Measurements from ENCODE around the gene EMILIN3.

Gene EMILIN3

DNA sequence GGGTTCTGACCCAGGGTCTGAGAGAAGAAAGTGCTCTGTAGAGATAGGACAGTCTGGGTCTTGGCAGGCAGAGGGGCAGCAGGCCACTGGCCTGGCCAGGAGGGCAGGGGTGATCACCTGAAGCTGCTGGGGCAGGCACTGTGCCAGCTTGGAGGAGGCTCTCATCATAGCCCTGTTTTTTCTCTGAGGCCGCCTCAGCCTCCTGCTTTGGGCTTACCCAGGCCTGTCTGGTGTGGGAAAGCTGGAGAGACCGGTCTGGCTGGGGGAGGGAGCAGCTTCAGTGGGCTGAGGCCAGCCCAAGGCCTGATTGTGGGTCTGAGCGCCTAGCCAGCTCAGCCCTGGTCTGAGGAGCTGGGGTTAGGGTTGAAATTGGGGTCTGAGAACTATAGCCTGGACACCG lies 22.1 kb downstream of the EMILIN3 start:
- no peak for DNase-seq

DNA sequence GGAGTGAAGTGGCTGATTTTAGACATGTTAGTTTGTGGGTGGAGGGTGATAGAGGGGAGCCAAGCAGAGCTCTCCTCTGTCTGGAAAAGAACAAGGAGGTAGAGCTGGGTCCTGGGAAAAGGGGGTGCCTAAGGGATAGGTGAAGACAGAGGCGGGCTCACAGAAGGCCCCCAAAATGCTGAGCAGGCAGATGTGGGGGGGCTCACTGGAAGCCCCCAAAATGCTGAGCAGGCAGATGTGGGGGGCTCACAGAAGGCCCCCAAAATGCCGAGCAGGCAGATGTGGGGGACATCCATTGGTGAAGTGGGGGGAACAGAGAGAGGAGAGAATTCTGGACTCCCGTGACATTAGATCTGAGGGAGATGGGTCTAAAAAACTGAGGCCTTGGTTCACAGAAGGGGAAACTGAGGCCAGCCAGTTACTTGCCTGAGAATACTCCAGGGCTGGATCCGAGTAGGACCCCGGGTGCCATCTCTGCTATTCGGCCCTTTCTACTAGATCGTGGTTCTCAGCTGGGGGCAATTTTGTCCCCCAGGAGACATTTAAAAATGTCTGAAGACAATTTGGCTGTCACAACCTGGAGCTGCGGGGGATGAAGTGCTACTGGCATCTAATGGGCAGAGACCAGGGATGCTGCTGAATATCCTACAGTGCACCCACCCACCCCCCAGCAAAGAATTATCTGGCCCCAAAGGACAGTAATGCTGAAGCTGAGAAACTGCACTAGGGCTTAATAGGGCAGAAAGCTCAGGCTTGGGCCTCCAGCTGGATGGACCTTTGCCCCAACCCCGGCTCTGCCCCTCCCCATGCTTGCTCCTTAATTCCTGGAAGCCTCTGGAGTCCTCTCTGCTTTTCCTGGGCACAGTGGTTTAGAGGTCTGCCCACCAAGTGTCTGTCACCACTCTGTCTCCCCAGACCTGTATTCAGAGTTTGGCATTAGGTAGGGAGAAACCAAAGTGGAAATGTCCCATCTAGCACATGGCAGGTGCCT lies 23.8 kb downstream of the EMILIN3 start:
- no peak for DNase-seq

DNA sequence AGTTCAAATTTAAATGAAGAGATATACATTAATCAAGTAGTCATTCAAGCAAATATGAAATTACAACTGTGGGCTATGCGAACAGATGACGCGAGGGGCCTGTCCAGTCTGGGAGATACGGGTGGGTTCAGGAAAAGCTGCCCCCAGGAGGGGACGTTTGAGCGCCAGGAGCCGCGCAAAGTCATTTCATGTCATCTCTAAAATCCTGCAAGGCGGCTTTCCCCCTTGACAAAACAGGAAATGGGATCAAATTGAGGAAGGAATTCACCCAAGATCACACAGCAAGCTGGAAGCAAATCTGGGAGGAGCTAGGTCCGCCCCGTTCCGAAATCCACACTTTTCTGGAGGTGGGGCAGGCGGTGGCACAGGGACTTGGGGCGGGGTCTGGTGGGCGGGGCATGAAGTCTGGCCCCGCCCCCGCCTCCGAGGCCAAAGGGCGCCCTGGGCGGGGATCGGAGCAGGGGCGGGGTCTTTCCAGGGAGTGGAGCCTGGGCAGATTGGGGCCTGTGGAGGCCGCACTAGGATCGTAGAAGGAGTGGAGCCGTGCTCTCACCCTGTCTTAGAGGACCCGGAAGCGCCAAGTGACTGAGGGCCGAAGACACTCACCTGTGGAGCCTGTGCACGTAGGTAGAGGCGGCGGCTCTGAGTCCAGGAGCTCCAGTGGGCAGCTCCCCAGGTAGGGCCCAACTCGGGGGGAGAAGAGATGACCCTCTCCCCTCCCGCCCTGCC lies 26.1 kb downstream of the EMILIN3 start, which contains the start of gene LPIN3:
Gene LPIN3 (plus strand): TSS at position 495 of the 729 bp plus-strand sequence. CDS start 4,983 bp downstream, outside the sequence.
- peak; percentile 85 for DNase-seq

DNA sequence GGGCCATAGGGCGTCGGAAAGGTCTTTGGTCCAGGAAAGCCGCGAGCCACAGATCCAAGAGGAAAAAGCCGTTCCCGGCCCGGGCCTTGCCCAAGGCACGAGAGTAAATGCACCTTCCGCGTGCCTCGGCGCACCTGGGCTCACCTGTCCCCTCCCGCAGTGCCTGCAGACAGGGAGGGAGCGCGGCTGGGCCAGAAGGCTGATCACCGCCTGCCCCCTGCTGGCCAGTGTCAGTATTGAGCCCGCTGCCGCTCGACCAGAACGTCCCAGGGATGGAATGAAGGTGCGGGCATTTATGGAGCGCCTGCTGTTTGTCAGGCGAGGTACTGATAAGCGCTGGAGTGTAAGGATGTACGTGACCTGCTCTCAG lies 26.7 kb downstream of the EMILIN3 start:
- peak; percentile 59 for DNase-seq

DNA sequence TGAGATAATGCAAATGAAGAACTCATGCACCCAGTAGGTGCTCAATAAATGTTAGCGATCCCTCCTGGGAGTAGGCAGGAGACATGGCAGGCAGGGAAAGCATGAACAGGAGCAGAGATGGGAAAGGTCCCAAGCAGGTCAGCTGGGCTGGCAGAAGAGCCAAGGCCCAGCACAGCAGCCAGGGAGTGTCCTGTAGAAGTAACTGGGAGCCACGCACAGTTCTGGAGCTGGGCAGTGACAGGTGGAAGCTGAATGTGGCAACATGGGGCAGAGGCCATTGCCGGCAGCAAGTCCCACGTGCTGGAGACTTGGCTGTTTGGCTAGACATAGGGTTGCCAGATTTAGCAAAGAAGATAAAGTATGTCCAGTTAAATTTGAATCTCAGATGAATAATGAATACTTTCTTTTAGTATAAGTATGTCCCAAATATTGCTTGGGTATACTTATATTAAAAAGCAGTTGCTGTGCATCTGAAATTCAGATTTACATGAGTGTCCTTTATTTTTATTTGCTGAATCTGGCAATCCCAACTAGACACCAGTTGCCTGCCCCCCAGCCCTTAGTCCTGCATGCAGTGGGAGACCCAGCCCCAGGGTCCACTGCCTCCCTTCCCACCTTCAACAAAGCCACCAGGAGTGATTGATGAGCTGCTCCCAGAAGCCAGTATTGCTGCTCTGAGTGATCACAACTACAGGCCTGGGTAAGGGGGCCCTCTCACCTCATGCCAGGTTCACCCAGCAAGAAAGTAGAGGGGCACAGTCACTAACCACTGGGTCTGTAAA lies 29.7 kb downstream of the EMILIN3 start:
- no peak for DNase-seq

DNA sequence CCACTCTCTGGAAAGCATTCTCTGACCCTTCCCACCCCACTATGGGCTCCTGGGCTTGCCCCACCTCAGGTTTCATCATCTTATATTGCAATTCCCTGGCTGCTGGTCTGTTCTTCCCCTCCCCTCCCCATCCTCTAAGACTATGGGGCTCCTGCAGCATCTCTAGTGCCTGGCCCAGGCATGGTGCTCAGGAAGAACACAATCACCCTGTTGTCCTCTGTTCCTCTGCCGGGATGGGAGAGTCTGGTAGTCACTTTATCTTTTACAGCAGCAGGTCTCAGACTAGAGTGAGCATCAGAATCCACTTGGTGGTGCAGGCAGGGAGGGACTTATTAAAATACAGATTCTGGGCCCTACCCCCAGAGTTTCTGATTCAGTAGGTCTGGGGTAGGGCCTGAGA lies 31.0 kb downstream of the EMILIN3 start:
- DNase-seq, result no peak

DNA sequence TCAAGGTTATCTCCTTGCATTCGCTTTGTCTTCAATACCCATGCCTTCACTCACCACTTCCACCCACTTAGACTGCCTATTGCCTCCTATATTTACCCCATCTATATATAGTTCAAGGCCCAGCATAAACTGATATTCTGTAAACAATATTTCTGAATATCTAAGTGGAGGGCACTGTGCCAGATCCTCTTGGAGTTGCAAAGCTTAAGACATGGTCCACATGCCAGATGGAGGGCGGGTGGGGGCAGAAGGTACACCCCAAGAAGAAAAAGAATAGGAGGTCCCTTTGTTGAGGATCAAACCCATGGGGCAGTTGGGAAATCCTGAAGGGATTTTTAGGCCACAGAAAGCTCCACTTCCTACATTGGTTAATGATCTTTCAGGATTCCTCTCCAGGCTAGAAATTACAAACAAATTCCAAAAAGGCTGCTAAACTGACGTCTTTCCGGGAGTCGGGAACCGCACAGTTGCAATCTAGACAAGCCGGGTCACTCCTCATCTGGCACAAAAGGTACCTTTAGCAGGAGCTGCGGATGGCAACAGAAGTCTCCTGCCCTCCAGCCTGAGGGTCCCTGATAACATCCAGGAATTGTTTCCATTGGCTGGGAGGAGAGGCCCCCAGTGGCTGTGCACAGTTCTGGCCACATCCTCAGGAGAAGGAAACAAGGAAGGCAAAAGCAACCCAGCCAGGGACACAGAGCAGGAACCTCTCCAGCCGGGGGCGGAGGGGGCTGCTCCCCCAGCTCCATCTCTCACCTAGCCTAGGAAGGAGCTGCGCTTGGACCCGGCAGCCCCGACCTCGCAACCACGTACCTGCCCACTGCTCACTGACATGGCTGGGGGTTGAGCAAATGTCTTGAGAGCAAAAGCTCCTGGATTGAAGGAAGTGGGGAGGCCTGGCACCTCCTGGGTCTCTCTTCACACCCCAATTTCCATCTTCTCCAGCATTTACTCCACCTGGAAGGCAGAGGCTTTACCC lies 31.9 kb downstream of the EMILIN3 start:
- DNase-seq, result no peak

DNA sequence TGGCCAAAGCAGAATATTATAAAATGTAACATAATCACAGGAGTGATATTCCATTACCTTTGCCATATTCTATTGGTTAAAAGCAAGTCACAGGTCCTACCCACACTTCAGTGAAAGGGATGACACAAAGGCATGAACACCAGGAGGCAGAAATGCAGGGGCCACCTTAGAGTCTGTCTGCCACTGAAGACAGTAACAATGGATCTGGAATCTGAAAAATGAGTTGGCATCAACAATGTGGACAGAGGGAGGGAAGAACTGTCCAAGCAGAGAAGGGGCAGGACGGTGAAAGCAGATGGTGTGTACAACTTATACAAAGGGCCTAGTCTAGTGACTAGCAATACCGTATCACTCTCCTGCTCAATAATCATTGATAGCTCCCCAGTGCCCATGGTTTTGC lies 32.6 kb downstream of the EMILIN3 start:
- DNase-seq, result no peak

DNA sequence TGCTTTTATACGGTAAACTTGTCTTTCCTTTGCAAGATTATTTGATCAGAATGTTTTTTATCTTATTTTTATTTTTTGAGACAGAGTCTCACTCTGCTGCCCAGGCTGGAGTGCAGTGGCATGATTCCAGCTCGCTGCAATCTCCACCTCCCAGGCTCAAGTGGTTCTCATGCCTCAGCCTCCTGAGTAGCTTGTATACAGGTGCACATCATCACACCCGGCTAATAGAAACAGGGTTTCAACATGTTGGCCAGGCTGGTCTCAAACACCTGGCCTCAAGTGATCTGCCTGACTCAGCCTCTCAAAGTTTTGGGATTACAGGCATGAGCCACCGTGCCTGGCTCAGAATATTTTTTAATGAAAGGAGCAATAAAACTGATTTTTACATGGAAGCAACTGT lies 34.9 kb downstream of the EMILIN3 start:
- DNase-seq, result no peak

DNA sequence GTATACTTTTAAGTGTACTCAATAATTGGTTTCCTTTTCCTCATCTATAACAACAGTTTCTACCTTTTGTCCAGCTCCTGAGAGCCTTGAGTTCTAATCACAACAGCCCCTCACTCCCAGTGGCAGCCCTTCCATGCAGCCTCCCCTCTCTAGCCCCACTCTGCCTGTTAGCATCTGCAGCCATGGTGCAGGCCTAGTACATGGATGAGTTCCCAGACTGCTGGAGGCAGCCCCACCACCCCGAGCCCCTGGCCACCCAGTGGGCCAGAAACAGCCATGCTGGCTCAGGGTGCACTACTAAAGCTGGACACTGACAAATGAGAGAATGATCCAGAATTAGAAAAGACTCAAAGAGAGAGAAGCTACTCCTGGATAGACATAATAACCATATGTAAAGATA lies 35.7 kb downstream of the EMILIN3 start:
- DNase-seq, result no peak

DNA sequence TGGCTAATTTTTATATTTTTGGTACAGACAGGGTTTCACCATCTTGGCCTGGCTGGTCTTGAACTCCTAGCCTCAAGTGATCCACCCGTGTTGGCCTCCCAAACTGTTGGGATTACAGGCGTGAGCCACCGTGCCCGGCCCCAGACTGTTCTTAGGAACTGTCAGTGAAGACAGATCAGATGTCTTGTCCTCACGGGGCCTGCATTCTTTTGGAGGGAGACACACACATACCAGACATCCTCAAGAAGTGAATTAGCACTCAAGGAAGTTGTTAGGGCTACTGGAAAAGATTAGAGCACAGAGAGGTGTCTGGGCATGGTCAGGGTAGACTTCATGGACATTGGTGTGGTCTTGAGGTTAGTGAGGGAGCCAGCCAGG lies 36.3 kb downstream of the EMILIN3 start:
- no peak for DNase-seq

DNA sequence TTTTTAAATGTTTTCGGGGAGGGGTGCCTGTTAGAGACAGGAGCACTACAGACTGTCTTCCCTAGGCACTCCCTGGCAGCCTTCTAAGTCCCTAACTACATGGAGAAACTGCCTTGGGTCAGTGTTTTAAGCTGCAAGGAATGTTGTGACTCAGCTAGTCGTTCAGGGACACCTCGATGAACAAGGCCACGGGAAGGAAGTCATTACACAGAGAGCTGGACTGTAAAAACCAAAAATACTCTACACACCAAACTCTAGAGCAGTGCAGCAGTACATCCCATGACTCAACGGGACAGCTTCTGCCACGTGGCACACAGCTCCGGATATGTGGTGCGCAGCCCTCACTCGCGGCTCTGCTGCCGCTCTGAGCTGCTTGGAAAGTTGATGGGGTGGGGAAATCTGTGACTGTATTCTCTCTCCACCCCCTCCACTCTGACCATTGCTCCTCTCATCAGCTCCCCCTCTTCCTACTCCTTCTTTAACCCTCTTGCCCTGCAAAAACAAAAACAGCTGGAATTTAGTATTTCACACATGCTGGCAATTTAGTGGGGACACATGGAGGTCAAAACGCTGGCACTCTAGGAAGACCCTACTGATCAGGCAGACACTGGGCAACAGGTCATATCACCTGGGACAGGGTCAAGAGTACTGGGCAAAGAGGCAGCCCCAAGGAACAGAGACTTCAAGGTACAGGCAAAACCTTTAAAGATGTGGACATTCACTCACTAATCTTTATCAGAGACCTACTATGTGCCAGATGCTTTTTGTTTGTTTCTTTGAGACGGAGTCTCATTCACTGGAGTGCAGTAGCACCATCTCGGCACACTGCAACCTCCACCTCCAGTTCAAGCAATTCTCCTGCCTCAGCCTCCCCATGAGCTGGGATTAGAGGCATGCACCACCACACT lies 36.9 kb downstream of the EMILIN3 start:
- DNase-seq, result peak; percentile 77

DNA sequence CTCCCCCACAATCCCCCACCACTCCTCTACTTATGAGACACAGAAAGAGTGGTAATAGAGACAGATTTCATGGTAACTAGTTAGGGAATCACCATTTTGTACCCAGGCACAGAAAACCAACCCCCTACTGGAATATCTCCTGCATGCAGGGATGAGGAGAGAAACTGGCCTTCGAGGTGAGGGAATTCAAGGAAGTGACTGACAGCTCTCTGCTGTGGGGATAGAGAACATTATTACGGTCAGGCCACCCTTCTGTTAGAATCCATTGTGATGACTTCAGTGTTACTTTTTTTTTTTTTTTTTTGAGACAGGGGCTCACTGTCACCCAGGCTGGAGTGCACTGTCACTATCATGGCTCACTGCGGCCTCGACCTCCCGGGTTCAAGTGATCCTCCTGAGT lies 39.4 kb downstream of the EMILIN3 start:
- no peak for DNase-seq

DNA sequence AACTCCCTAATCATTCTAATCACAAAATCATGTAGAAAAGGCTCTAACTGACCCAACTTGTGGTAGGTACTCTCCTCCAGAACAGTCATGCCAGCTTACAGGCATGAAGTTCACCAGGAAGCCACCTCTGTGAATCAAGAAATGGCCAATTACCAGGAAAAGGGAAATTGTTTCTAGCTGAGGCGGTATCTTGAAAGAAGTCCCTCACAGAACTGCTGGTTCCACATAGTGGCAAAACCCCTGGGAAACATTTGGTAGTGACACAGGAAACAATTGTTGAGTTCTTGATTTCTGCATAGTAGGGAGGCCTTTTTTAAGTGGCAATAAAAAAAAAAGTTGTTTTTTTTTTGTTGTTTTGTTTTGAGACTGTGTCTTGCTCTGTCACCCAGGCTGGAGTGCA lies 45.6 kb downstream of the EMILIN3 start:
- DNase-seq, result no peak

DNA sequence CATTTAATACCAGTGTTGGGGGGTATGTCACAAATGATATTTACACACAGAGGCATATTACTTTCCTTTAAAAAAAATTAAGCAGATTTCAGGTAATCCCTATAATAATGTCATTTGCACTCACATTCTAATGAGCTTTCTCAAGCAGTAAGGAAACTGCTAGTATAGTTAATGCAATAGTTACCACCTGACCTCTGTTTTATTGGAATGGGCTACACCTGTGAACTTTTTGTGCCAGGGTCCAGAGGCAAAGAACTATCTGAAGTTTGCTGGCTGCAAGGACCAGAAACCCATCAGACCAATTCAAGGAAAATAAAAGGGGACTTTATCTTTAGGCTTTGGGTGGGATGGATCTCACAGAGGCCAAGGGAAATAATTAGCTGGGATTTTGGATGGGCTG lies 46.2 kb downstream of the EMILIN3 start:
- DNase-seq, result no peak

DNA sequence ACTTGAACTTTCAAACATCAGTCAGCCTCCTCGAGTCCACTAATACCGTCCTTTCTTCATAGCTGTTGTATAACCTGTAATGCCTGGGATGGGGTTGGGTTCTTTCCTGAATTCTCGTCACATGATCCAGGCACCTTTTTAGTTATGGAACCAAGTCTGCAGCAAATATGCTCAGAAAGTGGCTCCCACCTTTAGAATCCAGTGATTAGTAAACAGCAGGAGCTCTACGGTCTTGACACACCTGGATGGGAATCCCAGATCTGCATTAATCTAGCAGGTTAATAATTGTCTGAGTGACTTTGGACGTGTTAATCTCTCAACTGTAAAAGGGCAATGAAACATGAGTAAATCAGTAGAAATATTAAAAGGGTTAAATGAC lies 48.4 kb downstream of the EMILIN3 start:
- no peak for DNase-seq

DNA sequence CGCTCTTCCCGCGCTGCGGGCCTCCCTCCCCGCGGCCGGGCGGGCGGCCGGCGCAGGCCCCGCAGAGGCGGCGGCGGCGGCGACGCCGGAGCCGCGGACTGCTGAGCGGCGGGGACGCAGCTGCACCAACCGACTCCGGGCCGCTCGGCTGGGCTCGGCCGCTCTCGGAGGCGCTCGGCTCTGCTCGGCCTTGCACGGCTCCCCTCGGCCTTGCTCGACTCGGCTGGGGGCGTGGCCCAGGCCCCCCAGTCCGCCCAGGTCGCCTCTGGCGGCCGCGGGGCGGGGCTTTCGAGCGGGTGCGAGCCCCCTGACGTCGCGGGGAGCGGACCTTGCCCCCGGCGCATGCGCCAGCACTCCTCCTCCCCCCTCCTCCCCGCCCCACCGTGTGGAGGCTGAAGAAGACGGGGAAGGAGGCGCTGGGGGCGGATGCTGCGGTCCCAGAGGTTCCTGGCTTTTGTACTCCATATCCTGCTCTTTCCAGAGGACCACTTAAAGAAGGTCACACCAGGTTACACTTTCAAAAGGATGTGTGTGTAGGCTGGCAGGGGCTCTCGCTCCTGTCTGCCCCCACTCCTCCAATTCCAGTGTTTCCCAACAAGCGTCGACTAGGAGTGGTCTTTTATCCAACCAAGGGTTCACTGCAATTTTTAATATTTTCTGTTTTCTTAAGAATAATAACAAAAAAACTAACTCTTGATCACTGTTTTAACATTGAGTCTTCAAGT lies 48.9 kb downstream of the EMILIN3 start, which contains the start of gene ZHX3:
Gene ZHX3 (minus strand): TSS at position 186 of the 725 bp plus-strand sequence. CDS start 112,815 bp downstream, outside the sequence.
- peak; percentile 94 for DNase-seq

DNA sequence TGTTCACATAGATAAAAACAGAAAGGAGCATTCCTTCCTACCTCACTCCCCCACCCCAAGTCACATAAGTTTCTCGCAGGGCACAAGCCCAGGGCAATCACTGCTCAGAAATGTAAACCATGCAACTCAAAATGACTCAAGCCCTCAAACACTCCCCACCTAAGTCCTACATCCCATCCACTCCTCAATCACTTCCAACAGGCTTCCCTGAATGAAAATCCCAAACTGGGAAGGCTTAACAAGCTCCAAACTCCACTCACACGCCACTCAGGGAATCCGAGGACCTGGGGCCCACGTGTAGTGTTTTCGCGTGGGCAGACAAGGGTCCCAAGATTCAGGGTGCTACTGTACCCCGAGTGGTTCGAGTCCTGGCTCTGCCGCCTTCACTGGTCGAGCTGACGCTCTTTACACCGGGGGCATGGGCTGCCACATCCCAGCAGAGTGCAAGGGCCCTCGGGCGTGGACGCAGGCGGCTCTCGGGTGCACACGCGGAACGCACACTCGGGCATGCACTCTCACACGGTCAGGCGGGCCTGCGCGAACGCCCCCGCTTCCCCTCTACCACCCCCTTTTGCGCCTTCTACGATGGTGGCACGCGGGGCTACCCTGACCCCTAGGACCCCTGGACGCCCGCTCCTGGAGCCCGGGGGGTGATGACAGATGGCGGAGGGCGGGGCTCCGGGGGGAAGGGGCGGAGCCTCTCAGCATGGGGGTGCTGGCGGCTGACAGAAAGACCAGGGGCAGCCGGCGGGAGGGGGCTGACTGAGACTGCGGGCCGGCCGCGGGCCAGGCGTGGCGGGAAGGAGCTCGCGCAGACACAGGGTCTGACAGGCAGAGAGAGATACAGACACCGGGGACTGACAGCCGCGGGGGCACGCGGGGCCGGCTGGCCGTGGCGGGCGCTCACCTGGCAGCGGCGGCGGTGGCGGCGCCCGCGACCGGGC lies 49.7 kb downstream of the EMILIN3 start:
- peak; percentile 36 for DNase-seq

DNA sequence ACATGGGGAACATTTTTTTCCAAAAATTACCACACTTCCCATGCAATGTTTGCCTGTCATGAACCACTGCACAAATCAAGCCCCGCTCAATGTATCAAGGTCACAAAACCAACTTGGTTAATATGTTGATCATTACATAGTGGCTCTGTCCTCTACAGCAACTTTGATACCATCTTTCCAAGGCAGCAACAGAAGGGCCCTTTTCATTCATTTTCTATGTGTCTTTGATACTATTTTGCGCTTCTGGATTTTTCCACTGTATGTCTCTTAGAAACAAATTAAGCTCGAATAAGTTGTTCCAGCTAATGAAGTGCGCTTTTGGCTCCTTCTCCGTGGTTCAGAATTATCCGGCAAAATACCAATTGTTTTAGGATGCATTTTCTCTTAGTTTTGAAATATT lies 50.6 kb downstream of the EMILIN3 start:
- DNase-seq, result no peak

Data from GOT3 (cell line).